NK-92 treated with Interleukin-12 subunit alpha and Interleukin-12 subunit beta, amount 100 ng/mL, for 24 hours (cell line): ENCODE results near the gene NAV2.

ENCODE experiments used
- DNase-seq: peaks from one replicate; lab custom pipeline; 2025; lab: John Stamatoyannopoulos, UW

NAV2 gene

GRCh38 chr11:20041499-20041898 lies 328.9 kb downstream of the NAV2 start:
- DNase-seq = no peak

- DNase-seq = no peak
Measured at GRCh38 chr11:20042045-20042639, 329.5 kb downstream of the NAV2 start.

GRCh38 chr11:20042811-20043341 lies 330.2 kb downstream of the NAV2 start:
- DNase-seq = no peak

GRCh38 chr11:20043992-20044391 lies 331.4 kb downstream of the NAV2 start:
- DNase-seq = no peak

- no peak for DNase-seq
Measured at GRCh38 chr11:20045098-20045688, 332.6 kb downstream of the NAV2 start.

GRCh38 chr11:20046416-20046815 lies 333.8 kb downstream of the NAV2 start:
- no peak for DNase-seq

GRCh38 chr11:20047006-20047768 lies 334.6 kb downstream of the NAV2 start:
- DNase-seq = no peak

- no peak for DNase-seq
Measured at GRCh38 chr11:20047769-20048154, 335.1 kb downstream of the NAV2 start.

GRCh38 chr11:20048246-20048645 lies 335.6 kb downstream of the NAV2 start:
- DNase-seq = no peak

- no peak for DNase-seq
Measured at GRCh38 chr11:20048707-20049106, 336.1 kb downstream of the NAV2 start.

- DNase-seq = no peak
Measured at GRCh38 chr11:20049231-20049630, 336.6 kb downstream of the NAV2 start.

- no peak for DNase-seq
Measured at GRCh38 chr11:20050048-20050447, 337.4 kb downstream of the NAV2 start.

GRCh38 chr11:20050551-20051333 lies 338.1 kb downstream of the NAV2 start:
- no peak for DNase-seq

- DNase-seq = no peak
Measured at GRCh38 chr11:20051469-20052399, 339.1 kb downstream of the NAV2 start.

- DNase-seq = no peak
Measured at GRCh38 chr11:20053572-20053971, 340.9 kb downstream of the NAV2 start.

GRCh38 chr11:20054584-20054983 lies 341.9 kb downstream of the NAV2 start:
- DNase-seq = no peak

- no peak for DNase-seq
Measured at GRCh38 chr11:20055312-20055711, 342.7 kb downstream of the NAV2 start.

- no peak for DNase-seq
Measured at GRCh38 chr11:20056109-20056949, 343.7 kb downstream of the NAV2 start.

- DNase-seq = no peak
Measured at GRCh38 chr11:20056950-20057943, 344.6 kb downstream of the NAV2 start.
